A204.1 (cell line): ENCODE data around the gene ZNF467.

Experiments
- FAIRE-seq: peaks from 2 replicates; lab custom pipeline; 2012; peaks lifted over from hg19 to GRCh38; lab: Jason Lieb, UNC

ZNF467 gene

GRCh38 chr7:149748076-149748874 lies 25.1 kb downstream of the ZNF467 start:
- no peak for FAIRE-seq

- no peak for FAIRE-seq
These were observed 29.7 kb downstream of the ZNF467 start for GRCh38 chr7:149743476-149744255.

DNA sequence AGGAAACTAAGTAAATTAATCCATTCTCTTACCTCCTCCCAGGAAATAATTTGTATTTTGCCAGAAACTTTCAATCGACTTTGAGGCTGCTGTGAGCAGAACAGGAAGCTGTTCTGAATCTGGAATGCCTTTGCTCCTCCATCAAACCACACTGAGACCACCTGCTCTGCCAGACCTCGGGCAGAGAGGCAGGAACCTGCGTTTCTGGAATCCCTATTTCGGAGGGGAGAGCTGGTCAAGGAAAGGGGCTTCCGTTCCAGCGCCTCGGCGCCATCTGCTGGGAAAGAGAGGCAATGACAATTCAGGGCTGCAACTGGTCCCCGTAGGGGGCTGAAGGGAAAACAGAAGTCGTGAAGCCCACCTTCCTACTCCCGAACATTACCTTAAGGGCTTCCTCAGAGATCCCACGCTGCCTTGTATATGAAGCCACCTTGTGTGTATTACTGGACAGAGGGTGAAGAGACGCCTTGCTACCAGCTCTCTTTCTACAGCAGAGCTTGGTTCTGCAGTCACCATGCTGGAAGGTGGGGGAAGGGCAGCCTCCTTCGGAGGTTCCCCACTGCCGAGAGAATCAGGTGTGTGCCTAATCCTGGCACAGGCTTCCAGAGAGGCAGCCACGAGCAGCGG lies 31.2 kb downstream of the ZNF467 start:
- FAIRE-seq: no peak

DNA sequence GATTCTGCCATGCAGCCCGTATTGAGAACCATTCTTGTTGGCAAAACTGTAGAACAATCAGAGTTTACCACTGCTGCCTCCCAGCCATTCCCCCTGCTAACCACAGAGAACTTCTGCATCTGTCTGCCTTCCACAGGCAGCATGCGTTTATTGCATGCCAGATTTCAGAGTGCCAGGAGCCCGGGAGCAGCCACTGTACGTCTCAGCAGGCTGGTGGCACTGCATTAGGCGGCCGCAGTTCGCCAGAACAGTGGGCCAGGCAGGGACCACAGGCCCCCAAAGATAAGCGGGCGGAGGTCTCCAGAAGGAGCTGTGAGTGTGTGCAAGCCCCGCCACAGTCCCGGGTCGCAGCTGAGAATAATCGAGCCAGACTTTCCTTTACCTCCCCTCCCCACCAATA lies 31.8 kb downstream of the ZNF467 start:
- FAIRE-seq: no peak

- no peak for FAIRE-seq
These were observed 36.7 kb downstream of the ZNF467 start for GRCh38 chr7:149736478-149737360.

- no peak for FAIRE-seq
These were observed 37.5 kb downstream of the ZNF467 start for GRCh38 chr7:149735779-149736477.

GRCh38 chr7:149735181-149735602 lies 38.2 kb downstream of the ZNF467 start:
- no peak for FAIRE-seq

DNA sequence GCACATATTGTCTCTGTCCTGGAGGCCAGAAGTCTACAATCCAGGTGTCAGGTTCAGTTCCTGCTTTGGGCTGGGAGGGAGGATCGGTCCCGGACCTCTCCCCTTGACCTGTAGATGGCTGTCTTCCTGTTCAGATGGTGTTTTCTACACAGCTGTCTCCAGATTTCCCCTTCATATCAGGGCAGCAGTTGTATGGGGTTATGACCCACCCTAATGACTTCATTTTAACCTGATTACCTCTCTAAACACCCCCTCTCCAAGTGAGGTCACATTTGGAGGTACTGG lies 38.7 kb downstream of the ZNF467 start:
- FAIRE-seq: no peak

GRCh38 chr7:149733924-149734790 lies 39.2 kb downstream of the ZNF467 start:
- FAIRE-seq: no peak

DNA sequence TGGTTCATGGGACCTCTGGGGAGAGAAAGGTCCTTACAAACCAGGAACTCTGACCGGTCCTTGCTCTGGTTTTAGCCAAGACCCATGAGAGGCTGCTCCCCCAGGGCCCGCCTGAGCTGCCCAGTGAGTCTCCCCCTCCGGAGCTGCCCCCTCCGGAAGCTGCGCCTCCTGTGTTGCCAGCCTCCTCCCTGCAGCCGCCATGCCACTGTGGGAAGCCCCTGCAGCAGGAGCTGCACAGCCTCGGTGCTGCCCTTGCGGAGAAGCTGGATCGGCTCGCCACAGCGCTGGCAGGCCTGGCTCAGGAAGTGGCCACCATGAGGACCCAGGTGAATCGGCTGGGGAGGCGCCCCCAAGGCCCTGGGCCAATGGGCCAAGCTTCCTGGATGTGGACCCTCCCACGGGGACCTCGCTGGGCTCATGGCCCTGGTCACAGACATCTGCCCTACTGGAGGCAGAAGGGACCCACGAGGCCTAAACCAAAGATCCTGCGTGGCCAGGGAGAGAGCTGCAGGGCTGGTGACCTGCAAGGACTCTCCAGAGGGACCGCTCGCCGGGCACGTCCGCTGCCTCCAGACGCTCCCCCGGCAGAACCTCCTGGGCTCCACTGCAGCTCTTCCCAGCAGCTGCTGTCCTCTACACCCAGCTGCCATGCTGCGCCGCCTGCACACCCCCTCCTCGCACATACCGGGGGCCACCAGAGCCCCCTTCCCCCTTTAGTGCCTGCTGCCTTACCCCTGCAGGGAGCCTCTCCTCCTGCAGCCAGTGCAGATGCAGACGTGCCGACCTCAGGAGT lies 40.1 kb downstream of the ZNF467 start:
- FAIRE-seq: no peak

- no peak for FAIRE-seq
These were observed 40.8 kb downstream of the ZNF467 start for GRCh38 chr7:149732611-149733010.

DNA sequence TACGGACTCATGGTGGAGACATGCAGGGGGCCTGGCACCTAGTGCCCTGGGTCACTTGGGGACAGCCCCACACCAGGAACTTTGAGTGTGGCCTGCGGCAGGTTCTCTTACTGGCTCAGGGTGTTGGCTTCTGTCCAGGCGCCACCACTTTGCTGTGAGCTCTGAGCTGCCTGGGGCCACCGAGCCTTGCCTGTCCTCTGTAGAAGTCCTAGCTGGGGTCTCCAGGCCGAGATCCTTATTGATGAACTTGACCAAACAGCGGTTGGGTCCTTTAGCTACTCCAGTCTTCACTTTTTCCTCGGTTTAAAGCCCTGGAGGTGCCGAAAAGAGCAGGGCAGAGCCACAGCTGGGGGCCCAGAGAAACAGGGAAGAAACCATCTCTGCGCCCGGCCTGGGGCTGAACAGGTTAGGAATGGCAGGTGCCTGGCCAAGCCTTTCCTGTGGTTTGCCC lies 41.3 kb downstream of the ZNF467 start:
- no peak for FAIRE-seq

DNA sequence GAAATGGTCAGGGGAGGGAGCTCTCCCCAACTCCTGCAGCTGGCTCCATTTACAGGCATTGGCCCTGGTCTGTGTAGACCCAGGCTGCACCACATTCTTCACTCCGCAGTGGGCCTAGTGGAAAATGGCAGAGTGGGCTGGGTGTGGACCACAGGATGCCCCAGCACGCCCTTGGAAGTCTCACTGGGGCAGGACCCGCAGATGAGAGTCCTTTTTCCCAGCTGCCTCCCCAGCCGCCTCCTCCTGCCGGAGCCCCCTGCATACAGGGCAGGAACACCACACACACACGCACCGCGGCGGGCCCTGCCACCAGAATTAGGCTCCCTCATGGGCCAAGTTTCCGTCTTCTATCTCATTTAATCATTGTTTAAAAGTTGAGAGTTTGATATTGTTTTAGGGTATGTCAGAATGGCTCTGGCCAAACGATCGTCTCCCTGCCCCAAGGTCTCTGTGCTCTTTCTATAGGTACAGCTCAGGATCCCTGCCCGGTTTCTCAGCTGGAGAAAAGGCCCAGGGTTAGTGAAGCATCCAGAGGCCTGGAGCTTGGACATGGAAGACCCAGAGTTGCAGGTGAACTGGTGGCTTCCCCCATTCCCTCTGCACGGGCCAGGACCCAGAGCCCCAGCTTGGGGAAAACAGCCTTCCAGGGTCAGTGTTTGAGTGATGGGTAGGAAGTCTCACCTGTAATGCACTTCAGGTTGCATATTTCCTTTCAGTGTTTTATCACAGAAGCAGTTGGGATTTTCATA lies 42.0 kb downstream of the ZNF467 start:
- no peak for FAIRE-seq

GRCh38 chr7:149729983-149730801 lies 43.2 kb downstream of the ZNF467 start:
- no peak for FAIRE-seq

GRCh38 chr7:149729586-149729982 lies 43.8 kb downstream of the ZNF467 start:
- FAIRE-seq: no peak

- FAIRE-seq: no peak
These were observed 44.7 kb downstream of the ZNF467 start for GRCh38 chr7:149728491-149729375.

DNA sequence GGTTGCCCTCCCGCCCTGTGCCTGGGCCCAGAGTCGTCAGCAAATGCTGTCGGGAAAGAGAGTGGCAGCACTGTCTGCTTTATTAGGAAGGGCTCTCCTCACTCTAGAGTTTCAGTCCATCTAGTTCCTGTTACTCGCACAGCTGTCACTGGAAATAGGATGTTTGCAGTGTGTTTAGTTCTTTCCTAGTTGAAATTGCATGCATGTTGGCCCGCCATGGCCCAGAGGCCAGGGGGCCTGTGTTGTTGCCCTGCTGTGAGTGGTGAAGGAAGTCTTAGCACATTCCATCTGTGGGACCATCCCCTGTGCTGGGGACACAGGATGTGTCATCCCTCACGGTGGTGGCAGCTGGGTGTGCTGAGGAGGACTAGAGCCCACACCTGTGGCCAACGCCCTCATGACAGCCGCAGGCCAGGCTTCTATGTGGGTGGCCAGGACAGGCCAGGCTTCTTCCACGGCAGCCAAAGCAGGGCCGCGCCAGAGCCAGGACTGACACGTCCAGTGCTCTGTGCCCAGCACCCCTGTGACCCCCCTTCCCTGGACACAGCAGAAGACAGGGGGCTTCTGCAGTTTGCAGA lies 45.4 kb downstream of the ZNF467 start:
- no peak for FAIRE-seq
